Measurements from ENCODE around the gene KCNQ5.
A peak's percentile ranks its signal among the peaks of the same experiment; 100 is the strongest.
"Not testable (repeated sequence)": the region's sequence is repeated elsewhere in the genome, so short reads cannot be mapped to it uniquely, and the experiment has no call there.

The KCNQ5 gene

DNA sequence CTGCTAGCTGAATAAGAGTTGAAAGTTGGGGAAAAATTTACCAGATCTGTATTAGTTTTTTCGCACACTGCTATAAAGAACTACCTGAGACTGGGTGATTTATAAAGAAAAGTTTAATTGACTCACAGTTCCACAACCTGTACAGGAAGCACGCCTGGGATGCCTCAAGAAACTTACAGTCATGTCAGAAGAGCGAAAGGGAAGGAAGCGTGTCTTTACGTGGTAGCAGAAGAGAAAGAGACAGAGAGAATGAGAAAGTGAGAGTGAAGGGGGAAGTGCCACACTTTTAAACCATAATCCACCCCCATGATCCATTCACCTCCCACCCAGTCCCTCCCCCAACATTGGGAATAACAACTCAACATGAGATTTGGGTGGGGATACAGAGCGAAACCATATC, 523.8 kb downstream of the KCNQ5 start:
- DNase-seq: peak; percentile 37

DNA sequence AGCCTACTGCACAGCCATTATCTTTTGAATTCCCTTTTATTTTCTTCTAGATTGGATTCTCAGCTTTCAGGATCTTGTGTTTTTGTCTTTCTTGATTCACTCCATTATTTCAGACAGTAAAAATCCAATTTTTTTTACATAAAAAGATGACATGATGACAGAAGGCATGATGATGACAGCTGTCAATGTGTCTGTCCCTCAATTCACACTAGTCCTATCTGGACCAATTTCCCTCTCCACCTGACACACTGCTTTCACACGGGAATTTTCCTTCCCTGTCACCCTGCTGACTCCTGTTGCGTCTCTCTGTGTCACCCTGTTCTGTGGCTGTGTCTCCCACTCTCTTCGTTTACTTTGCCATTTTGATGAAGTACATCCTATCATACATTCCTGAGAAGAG, 529.9 kb downstream of the KCNQ5 start:
- DNase-seq: no peak

DNA sequence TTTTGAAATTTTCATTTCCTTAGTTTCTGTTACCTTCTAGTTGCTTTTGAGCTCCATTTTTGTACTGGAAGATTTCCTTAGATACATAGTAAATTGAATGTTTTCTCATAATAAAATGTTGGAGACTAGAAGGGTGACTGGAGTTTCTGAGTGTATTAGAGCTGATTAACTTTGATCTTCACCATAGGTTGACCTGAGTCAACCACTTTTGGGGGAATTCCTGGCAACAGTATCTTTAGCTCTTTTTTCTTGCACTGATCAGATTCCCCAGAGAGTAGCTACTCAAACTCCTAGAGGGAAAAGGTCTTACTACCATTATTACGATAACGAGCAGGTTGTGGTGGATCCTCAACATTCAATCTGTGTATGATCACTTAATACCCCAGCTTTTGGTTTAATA, 530.7 kb downstream of the KCNQ5 start:
- DNase-seq: no peak

DNA sequence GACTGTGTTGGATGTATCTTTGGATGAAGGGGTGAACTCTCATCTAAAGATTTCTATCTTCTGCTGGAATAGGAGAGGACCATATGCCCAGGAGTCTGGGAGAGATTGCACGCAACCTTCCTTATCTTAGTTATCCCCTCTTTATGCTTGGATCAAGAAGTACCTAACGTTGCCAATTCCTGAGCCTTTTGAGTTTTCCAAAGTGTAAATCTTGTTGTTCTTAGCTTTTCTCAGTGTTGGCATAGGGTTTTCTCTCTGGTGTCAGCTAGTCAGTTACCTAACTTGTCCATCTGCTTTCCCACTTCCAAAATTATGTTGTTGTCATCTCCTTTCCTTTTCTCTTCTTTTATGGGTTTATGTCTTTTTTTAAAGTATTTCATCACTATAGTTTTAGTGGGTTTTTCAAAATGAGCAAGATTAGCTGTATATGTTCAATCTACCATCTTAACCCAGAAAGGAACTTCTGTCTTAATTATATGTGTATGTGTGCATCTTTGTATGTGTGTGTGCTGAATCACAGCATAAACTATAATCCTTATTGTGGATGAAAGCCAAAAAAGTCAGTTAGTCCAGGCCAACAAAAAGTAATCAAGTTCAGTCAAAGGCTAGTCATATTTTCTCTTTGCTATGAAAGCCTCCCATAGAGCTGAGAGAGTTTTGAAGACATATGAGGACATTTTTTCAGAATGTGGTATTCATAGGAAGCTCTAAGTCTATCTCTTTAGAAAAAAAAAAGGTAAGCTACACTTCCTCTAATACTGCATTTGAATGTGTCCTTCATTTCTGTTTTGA, 531.3 kb downstream of the KCNQ5 start:
- DNase-seq: no peak

DNA sequence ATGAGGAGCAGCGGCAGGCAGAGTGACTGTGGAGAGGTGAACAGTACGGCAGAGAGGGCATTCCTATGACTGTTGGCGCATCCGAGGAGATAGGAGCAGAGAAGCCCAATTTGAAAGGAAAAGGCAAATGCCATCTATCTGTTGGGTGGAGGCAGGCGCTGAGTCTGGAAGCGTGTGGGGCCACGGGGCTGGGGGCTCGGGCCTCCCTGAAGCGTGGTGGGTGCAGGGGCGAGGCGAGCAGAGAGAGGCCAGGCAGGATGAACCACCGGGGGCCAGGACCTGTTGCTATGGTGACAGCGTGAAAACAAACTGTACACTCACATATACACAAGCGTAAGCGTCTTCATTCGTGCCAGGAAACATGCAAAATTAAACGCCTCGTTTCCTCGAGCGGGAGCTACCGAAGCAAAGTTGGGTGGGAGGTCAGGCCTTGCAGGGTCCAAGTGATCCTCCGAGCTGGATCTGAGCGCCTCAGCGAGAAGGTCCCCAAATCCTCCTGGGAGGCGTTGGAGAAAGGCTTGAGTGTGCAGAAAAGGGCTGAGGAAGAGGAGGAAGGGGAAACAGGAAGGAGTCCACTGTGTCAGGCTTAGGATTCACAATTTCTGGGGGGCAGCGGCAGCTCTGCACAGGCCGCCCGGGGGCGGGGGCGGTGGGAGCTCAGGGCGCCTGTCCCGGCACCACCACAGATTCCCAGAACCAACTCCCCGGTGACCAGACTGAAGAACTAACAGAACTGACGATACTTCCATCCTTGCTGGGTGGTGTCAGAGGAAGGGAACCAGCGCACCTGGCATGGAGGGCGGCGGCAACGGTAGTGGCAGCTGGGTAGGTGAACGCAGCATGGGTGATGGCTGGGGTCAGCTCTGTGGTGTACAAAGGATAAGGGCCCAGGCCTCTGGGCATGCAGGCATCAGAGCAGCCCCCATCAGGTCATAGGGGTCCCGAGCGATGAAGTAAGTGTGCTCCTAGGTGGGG, 535.2 kb downstream of the KCNQ5 start:
- no peak for DNase-seq

DNA sequence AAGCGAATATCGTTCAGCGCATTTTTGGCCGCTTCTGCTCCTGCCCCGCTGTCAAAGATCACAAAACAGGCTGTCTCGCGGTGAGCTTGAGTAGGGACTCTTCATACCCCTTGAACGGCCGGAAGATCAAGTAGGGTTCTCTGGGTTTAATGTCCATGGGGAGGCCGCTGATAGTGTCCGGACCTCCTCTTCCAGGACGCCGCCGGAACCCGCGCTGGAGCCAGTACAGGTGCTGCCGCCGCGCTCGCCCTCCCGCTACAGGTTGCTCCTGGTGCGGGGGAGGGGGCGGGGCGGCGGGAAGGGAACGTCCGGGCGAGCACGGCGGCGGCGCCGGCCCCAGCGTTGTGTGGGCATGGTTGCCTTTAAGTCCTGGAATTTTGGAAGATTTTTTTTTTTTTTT, 536.0 kb downstream of the KCNQ5 start:
- no peak for DNase-seq

DNA sequence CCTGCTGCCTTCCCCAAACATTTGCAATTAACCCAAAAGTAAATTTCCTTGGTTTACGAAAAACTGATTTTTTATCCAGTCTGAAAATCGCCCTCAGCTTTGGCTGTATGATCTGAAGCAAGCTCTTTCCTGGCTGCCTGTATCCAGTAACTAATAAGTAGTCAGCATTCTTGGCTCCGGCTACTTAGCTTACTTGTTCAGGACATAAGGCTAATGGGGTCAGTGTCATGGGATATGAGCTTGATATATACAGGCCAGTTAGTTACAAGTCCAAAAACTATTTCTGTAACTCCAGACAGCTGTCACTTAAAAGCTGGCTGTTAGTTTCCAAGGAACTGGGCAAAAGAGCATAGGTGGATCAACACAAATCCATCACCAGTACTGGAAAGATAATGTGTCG, 547.2 kb downstream of the KCNQ5 start:
- no peak for DNase-seq

DNA sequence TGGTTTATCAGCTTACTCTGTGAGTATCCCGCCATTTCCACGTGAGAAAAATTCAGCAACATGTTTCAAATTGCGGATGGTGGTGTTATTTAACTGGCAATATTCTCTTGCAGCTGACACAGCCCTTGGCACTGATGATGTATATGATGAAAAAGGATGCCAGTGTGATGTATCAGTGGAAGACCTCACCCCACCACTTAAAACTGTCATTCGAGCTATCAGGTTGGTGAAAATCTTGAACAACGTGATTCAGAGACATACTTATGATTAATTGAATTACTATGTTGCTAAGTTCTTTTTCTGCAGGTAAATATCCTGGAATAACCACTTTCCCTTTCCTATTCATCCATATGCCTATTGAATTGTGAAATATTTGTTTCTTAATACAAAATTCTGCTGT, 547.8 kb downstream of the KCNQ5 start:
- DNase-seq: no peak

DNA sequence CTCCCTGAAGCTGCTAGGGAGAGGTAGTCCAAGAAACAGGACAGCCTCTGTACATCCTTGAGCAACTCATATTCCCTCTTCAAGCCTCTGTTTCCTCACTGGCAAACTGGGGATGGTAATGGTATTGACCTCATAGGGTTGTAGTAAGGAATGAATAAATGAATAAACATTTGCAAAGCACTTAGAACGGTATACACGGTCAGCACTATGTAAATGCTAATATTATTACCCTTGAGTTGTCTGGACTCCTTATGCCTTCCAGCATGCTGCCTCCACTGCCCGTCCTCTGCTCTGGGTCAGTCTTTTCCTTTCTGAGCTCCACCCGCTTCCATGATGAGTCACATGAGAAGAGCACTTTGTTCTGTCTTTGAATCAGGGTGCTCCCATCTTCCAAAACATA, 552.8 kb downstream of the KCNQ5 start:
- no peak for DNase-seq

DNA sequence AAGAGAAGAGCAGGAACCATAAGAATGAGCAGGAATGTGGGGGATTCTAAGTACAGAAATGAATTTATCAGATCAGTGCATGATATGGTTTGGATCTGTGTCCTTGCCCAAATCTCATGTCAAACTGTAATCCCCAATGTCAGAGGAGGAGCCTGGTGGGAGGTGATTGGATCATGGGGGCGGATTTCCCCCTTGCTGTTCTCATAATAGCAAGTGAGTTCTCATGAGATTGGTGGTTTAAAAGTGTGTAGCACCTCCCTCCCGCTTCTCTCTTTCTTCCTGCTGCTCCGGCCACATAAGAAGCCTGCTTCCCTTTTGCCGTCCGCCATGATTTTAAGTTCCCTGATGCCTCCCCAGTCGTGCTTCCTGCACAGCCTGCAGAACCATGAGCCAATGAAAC, 554.2 kb downstream of the KCNQ5 start:
- no peak for DNase-seq

DNA sequence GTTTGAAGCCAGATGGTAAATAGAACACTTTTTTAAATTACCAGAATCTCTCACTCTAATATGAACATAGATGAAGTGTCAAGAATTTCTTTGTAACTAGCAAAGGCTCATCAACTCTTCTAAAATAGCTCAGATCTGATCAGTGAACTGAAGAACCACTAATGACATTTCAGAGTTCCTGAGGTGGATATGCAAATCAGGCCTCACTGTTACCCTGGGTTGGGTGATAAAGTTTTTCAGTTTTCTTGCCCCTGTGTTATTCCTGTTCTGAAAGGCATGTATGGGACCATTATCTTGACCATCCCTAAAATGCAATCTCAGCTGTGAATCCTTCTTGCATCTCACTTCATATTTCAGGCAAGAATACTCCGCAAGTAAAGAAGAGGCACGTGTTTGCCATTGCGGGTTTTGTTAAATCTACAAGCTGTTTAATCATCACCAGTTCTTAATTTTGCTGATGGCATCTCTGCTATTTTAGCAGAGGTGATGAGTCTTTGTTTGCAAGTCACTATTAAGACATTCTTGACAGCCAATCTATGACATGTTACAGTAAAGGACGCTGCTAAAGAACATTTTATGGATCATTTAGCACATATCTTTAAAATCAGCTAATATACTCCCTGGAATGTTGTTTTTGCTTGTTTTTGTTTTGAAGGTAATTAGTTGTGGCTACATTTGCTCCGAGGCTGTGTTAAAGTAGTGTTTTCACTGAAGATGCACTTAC, 555.5 kb downstream of the KCNQ5 start:
- DNase-seq: no peak

DNA sequence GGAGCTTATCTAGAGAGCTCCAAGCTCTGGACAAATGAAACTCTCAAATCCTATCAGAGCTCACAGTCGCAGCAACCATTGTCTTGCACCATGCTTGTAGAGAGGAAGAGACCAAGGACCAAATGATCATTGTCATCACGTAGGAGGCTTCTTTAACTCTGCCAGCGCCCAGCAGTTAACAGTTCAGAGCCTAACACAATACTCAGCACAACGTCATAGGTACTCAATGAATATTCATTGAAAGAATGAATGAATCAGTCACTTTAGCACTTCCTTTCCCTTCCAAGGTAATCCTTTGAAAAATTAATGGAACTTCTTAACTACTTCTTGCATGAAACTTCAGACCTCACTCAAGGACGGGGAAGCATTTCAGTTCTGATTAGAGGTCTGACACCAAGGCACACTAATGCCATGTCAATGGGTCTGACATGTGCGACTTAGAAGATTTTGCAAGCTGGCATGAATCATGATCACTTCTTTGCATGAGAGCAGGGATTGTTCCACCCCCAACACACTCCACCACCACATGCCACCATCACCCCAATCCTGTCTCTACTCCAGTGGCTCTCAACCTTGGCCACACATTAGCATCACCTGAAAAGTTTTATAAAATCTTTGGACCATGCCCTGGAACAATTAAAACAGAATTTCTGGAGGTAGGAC, 558.3 kb downstream of the KCNQ5 start:
- no peak for DNase-seq

DNA sequence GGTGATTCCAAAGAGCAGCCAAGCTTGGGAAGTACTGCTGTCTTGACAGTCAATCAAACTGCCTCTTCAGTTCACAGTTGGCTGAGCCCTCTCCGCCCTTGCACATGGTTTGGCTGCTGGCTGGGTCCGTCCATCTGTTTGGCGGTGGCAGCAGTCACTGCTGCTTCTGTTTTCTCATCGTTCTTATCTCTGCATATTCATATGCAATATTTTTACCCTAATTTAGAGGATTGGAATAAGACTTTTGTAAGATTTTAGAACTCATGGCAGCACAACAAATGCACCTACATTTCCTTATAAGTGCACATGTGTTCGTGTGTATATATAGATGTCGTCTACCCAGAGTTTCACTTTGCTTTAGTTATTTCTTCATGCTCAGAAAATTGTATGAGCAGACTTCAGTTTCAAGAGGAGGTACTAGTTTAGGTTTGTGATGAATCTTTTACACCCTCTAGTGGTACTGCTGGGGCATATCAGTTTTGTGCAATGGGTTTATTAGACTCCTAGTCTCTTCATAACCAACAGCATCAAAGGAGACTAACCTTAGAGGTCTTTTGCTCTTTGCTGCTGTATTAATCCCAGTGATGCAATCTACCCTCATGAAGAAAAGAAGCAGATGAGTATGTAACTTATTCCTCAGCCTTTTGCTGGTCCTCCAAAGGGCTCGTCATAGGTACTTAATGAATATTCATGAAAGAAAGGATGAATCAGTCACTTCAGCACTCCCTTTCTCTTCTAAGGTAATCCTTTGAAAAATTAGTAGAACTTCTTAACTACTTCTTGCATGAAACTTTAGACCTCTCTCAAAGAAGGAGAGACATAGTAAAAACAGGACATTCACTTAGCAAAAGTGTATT, 559.1 kb downstream of the KCNQ5 start:
- peak; percentile 50 for DNase-seq

DNA sequence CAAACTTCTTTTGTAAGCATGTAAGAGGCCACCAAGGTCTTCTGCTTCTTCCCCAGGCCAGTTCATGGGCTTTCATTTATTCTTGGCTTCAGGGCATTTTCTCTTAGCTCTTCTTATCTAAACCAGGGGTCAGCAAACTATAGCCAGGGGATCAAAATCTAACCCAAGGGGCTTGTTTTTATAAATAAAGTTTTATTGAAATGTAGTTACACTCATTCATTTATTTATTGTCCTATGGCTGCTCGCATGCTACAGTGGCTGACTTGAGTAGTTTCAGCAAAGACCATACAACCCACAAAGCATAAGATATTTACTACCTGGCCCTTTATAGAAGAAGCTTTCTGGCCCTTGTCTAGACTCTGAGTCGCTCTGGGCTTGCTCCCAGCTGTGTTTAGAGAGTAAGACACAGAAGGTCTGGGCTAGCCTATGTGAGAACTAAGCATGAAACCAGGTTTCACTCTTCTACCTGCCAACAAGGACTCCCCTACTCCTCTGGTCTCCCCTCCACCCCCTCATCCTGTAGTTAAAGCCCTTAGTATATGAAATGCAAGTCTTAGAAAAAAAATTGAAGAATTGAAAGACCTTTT, 560.2 kb downstream of the KCNQ5 start:
- DNase-seq: no peak

DNA sequence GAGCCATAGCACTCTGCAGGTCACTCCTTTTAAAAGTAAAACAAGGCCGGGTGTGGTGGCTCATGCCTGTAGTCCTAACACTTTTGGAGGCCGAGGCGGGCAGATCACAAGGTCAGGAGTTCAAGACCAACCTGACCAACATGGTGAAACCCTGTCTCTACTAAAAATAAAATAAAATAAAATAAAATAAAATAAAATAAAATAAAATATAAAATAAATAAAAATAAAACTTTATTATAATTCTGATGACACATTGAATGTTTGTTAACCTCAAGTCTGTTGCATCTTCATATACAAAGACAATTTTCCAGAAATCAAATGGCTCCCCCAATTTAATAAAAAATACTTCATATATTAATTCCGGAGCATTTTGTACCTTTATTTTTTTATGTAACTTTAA, 571.4 kb downstream of the KCNQ5 start:
- not testable (repeated sequence) for DNase-seq

DNA sequence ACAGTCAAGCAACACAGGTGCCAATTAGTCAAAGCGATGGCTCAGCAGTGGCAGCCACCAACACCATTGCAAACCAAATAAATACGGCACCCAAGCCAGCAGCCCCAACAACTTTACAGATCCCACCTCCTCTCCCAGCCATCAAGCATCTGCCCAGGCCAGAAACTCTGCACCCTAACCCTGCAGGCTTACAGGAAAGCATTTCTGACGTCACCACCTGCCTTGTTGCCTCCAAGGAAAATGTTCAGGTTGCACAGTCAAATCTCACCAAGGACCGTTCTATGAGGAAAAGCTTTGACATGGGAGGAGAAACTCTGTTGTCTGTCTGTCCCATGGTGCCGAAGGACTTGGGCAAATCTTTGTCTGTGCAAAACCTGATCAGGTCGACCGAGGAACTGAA, 572.9 kb downstream of the KCNQ5 start:
- DNase-seq: no peak

DNA sequence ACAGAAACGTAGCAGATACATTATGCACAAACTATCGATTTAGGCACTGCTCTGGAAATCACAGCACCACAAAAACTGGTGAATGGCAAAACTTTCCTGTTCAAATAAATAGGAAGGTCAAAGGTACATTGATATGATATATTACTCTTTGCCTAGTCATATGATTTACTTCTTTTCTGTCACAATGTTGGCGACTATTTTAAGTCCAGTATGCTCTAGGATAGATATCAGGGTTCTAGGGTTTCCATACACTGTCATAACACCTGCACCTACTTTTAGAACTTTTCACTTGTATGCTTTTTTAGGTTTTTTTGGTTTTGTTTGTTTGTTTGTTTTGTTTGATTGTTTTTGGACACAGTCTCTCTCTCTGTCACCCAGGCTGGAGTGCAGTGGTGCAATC, 578.4 kb downstream of the KCNQ5 start:
- DNase-seq: no peak

DNA sequence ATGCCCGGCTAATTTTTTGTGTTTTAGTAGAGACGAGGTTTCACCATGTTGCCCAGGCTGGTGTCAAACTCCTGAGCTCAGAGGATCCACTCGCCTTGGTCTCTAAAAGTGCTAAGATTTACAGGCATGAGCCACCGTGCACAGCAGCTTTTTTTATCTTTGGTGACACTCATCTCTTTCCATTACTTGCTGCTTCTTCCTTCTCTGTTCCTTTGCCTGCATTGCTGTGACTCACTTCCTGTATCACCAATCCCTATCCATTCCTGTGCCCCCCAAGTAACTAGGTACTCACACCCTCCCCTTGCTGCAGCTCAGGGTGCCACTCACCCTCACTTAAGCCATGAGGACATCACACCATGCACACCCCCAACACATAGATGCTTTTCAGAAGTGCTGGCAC, 578.9 kb downstream of the KCNQ5 start:
- DNase-seq: no peak

DNA sequence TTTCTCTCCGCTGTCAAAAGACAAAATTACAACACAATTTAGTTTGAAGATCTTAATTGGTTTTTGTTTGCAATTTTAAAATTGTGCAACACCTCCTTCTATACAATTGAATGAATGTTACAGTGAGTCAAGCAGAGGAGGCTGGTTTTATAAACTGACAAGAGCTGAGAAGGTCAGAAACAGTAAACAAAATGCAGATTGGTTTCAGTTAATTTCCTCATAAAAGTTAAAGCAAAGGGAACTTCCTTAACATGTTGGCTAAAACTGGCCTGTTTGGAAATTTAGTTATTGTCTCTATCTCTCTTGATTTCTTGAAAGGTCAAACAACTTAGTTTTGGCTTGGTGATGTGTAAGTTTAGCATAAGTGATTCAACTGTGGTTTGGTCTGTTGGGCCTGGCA, 581.2 kb downstream of the KCNQ5 start:
- no peak for DNase-seq

DNA sequence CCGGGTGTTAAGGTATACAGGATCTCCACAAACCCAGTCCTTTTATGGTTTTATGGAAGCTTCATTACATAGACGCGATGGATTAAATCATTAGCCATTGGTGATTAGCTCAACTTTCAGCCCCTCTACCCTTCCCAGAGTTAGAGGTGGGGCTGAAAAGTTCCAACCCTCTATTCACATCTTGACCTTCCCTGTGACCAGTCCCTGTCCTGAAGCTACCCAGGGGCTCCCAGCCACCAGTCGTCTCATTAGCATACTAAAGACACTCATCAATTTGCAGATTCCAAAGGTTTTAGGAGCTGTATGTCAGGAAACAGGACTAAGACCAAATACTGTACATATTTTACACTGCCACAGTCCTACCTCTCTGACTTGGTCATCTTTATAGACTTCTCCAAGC, 582.4 kb downstream of the KCNQ5 start:
- no peak for DNase-seq

DNA sequence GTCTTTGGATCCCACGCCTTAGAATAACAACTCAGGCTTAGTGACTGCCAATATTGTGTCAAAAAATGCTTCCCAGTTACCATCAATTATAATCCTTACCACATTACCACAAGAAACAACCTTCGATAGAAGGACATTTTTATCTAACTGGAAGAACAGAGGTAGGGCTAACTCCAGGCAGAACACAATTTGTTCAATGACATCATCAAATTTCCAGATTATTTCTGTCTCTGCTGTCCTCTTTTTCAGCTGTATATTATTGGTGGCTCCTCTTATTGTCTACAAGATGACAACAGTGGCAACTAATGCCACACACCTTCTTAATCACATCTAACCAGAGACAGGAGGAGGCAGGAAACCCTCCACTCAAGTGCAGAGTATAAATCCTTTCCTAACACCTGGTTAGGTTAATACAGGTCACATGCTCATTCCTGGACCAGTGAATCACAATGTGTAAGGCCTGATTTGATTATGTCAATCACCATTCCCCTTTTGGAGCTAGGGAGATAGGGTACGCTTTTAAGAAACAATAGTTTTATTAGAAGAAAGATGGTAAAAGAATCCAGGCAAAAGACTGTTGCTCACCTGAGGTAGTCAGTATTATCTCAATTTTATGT, 585.5 kb downstream of the KCNQ5 start:
- DNase-seq: no peak
